Loucy (cell line): ENCODE data around the gene BRWD1.

Experiments used
- H2AFZ ChIP-seq: fragments of 200-600 bp; sonication (generic); 2 replicates; pipeline ENCODE4 v1.6.0; 2016; ENCODE audit warnings: antibody characterized with exemption, mild to moderate bottlenecking, low read length, moderate library complexity
- H3F3A ChIP-seq: fragments of 200-600 bp; 2 replicates; pipeline ENCODE4 v1.6.0; 2016; ENCODE audit warnings: antibody characterized with exemption, low read depth, mild to moderate bottlenecking
- H3K27me3 ChIP-seq: fragments of 200-600 bp; sonication (generic); 2 replicates; pipeline ENCODE4 v1.6.1; 2014; ENCODE audit warnings: low read length, mild to moderate bottlenecking; ENCODE audit not compliant: insufficient read depth, poor library complexity, severe bottlenecking
- H3K36me3 ChIP-seq: fragments of 200-600 bp; sonication (generic); 2 replicates; pipeline ENCODE4 v1.6.1; 2016; ENCODE audit warnings: low read length; ENCODE audit not compliant: insufficient read depth
- H3K4me1 ChIP-seq: fragments of 200-600 bp; sonication (generic); 2 replicates; pipeline ENCODE4 v1.5.1; 2014; ENCODE audit warnings: low read length, mild to moderate bottlenecking; ENCODE audit not compliant: insufficient read depth, poor library complexity, severe bottlenecking
- H3K4me2 ChIP-seq: fragments of 200-600 bp; sonication (generic); 2 replicates; pipeline ENCODE4 v1.6.0; 2014; ENCODE audit warnings: antibody characterized with exemption, low read length, low read depth, mild to moderate bottlenecking; ENCODE audit not compliant: poor library complexity, severe bottlenecking
- H3K4me3 ChIP-seq: fragments of 200-600 bp; sonication (generic); 2 replicates; pipeline ENCODE4 v1.5.1; 2014; ENCODE audit warnings: low read length, mild to moderate bottlenecking, mixed read lengths; ENCODE audit not compliant: poor library complexity, severe bottlenecking
- H3K79me2 ChIP-seq: fragments of 200-600 bp; sonication (generic); 2 replicates; pipeline ENCODE4 v1.6.1; 2014; ENCODE audit warnings: low read length; ENCODE audit not compliant: insufficient read depth
- H3K9ac ChIP-seq: fragments of 200-600 bp; sonication (generic); 2 replicates; pipeline ENCODE4 v1.6.0; 2014; ENCODE audit warnings: mild to moderate bottlenecking, low read depth, low read length, moderate library complexity; ENCODE audit not compliant: poor library complexity, severe bottlenecking
- H3K9me2 ChIP-seq: fragments of 200-600 bp; sonication (generic); replicated peaks from 2 replicates; pipeline ENCODE4 v1.6.1; 2016; ENCODE audit warnings: low read depth, low read length, mixed read lengths
- H3K9me3 ChIP-seq: fragments of 200-600 bp; sonication (generic); 2 replicates; pipeline ENCODE4 v1.6.1; 2014; ENCODE audit warnings: mild to moderate bottlenecking, antibody characterized with exemption, low read length, low read depth; ENCODE audit not compliant: insufficient read depth
- H4K20me1 ChIP-seq: fragments of 200-600 bp; sonication (generic); 2 replicates; pipeline ENCODE4 v1.6.0; 2014; ENCODE audit warnings: antibody characterized with exemption, low read length, mild to moderate bottlenecking; ENCODE audit not compliant: insufficient read depth, poor library complexity, severe bottlenecking
- CTCF ChIP-seq: fragments of 200-600 bp; sonication (generic); conservative IDR thresholded peaks from 2 replicates; pipeline ENCODE4 v1.5.1; 2014; ENCODE audit warnings: mild to moderate bottlenecking, antibody characterized with exemption, low read length
- EZH2phosphoT487 ChIP-seq: fragments of 200-600 bp; IDR thresholded peaks from 2 replicates; pipeline ENCODE4 v1.6.1; 2018; ENCODE audit warnings: antibody characterized with exemption, mild to moderate bottlenecking, moderate library complexity, borderline replicate concordance

Gene BRWD1

GRCh38 chr21:39209334-39209688 lies 104.1 kb downstream of the BRWD1 start:
- Histone ChIP-seq H2AFZ (no peak overlapping the region), H3K9me3 (no peaks in the 10 kb centered on the region), H3K4me3 (no peak overlapping the region), H3K4me2 (no peak overlapping the region), H3K36me3 (peaks cover 83% of the 10 kb centered on the region), H3K27me3 (no peaks in the 10 kb centered on the region), H3K9me2 (no peaks in the 10 kb centered on the region), H3F3A (no peaks in the 10 kb centered on the region), H3K4me1 (no peaks in the 10 kb centered on the region), H3K79me2 (no peaks in the 10 kb centered on the region), H4K20me1 (no peaks in the 10 kb centered on the region), H3K9ac (no peak overlapping the region)
- TF ChIP-seq CTCF (no peak), EZH2phosphoT487 (no peak)

GRCh38 chr21:39208624-39209333 lies 104.7 kb downstream of the BRWD1 start:
- Histone ChIP-seq H3K36me3 (peaks cover 84% of the 10 kb centered on the region), H4K20me1 (no peaks in the 10 kb centered on the region), H3K9me2 (no peaks in the 10 kb centered on the region), H2AFZ (no peak overlapping the region), H3K4me3 (no peak overlapping the region), H3K27me3 (no peaks in the 10 kb centered on the region), H3K4me1 (no peaks in the 10 kb centered on the region), H3K9ac (no peak overlapping the region), H3K4me2 (no peak overlapping the region), H3F3A (no peaks in the 10 kb centered on the region), H3K79me2 (no peaks in the 10 kb centered on the region), H3K9me3 (no peaks in the 10 kb centered on the region)
- no peak for TF ChIP-seq CTCF
- TF ChIP-seq EZH2phosphoT487: no peak

GRCh38 chr21:39204134-39204533 lies 109.3 kb downstream of the BRWD1 start:
- Histone ChIP-seq H3K4me1 (no peaks in the 10 kb centered on the region), H4K20me1 (no peaks in the 10 kb centered on the region), H3K27me3 (no peaks in the 10 kb centered on the region), H3K79me2 (no peaks in the 10 kb centered on the region), H2AFZ (no peak overlapping the region), H3K9me2 (no peaks in the 10 kb centered on the region), H3F3A (no peaks in the 10 kb centered on the region), H3K9me3 (no peaks in the 10 kb centered on the region), H3K36me3 (peaks cover 82% of the 10 kb centered on the region), H3K4me2 (no peak overlapping the region), H3K9ac (no peak overlapping the region), H3K4me3 (no peak overlapping the region)
- TF ChIP-seq EZH2phosphoT487: no peak
- 0 out of 2 replicates have a peak, but pooled peaks have one; percentile 11 for TF ChIP-seq CTCF
